Activated CD8-positive, alpha-beta memory T cell treated with anti-CD3 and anti-CD28 coated beads for 48 hours (primary cell): ENCODE results near the gene CCDC185.

Source experiments
- DNase-seq, 3 experiments: peaks; one replicate each; pipeline ENCODE4 v3.0.0-alpha.2; 2020; ENCODE audit warnings: low read depth in 2 of 3, low spot score in 2 of 3

The CCDC185 gene

GRCh38 chr1:223429313-223429731, 36.1 kb downstream of the CCDC185 start:
- no peak for DNase-seq

GRCh38 chr1:223429821-223430220, 36.6 kb downstream of the CCDC185 start:
- DNase-seq, result no peak

GRCh38 chr1:223430236-223430635, 37.0 kb downstream of the CCDC185 start:
- no peak for DNase-seq

DNA sequence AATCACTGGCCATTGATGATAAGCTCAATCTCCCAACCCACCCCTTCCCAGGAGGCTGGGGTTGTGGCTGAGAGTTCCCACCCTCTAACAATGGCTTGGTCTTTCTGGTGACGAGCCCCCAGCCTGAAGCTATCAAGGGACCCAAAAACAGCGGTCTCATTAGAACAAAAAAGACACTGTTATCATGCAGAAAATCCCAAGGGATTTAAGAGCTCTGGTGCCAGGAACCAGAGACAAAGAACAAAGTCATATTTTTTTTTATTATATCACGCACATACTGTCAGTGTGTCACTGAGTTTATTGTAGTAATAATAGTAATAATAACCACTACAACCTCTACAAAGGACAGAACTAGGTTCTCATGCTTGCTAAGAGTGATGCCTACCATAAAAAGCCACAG, 43.9 kb downstream of the CCDC185 start:
- DNase-seq, result no peak

DNA sequence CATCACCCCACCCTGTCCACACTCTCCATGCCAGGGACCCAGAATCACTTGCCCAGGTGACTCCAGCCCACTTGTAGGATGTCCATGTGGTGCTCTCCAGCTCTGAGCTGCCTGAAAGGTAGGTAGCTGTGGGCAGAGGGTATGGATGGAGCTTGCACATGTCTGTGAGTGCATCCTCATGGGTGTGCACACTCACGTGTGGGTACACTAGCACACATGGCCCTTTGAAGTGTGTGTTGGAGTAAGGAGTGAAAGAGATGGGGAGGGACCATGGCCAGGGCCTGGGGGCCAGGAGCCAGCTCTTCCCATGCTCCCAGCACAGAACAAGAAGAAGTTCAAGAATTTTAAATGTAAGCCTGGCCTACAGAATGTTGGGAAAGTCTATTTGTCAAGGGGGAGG, 50.2 kb downstream of the CCDC185 start:
- no peak for DNase-seq

GRCh38 chr1:223444411-223444810, 51.2 kb downstream of the CCDC185 start:
- DNase-seq, result no peak
